ENCODE results near the gene GZMH. TPM values are rescaled to one million over a fixed set of nuclear protein-coding genes. Genes with fewer than 3 reads are reported as not detected.
A peak's percentile ranks its signal among the peaks of the same experiment; 100 is the strongest.

The GZMH gene
- total and polyA plus RNA-seq, 2 of the 8 experiments (the other 6 are each of a cell fraction or from before 2014, with no cell fraction given), result not detected

- Histone ChIP-seq H3K27ac (ENCODE audit: low read depth, low read length) (no peak within 1 kb of the TSS), H3K9me3 (ENCODE audit: insufficient read depth in 2 of 2, low read depth in 1 of 2, low read length in 1 of 2) (peaks cover 17 to 18% of the 10 kb centered on the region in 2 experiments; a peak in 2 of 4 replicates), H2AFZ (ENCODE audit: low read length) (no peak within 1 kb of the TSS), H2BK15ac (ENCODE audit: low read length) (0 out of 2 replicates have a peak within 1 kb of the TSS, but pooled peaks have one; percentile 18), H3K27me3 (replicated peaks in 1 of 4; ENCODE audit: control insufficient read depth in 3 of 4, extremely low read depth in 1 of 4, insufficient read depth in 3 of 4, low read length in 3 of 4) (no peaks in the 10 kb centered on the region), H3K18ac (ENCODE audit: extremely low read depth, low read length) (no peak within 1 kb of the TSS), H3K36me3 (ENCODE audit: control insufficient read depth in 2 of 4, insufficient read depth in 4 of 4, low read length in 3 of 4) (no peaks in the 10 kb centered on the region), H4K8ac (ENCODE audit: extremely low read depth, insufficient read depth, low read length) (no peak within 1 kb of the TSS), H3K79me1 (ENCODE audit: low read depth, low read length) (no peaks in the 10 kb centered on the region), H2BK5ac (ENCODE audit: low read depth, low read length) (no peak within 1 kb of the TSS), H4K91ac (replicated peaks; ENCODE audit: insufficient read length, low read length) (no peak within 1 kb of the TSS), H3K4ac (replicated peaks; ENCODE audit: insufficient read length, low read depth, low read length) (no peak within 1 kb of the TSS), H3K79me2 (ENCODE audit: control insufficient read depth in 1 of 2, insufficient read depth in 2 of 2, low read length in 2 of 2) (no peaks in the 10 kb centered on the region), H2BK120ac (replicated peaks; ENCODE audit: low read depth, low read length) (no peak within 1 kb of the TSS), H2BK12ac (ENCODE audit: low read depth, low read length) (no peak within 1 kb of the TSS), H3K4me2 (ENCODE audit: insufficient read depth in 1 of 2, low read depth in 2 of 2, low read length in 2 of 2) (no peak within 1 kb of the TSS), H2AK5ac (ENCODE audit: low read depth, low read length) (no peak within 1 kb of the TSS), H2BK20ac (ENCODE audit: low read length) (no peak within 1 kb of the TSS), H3K4me1 (replicated peaks in 1 of 4; ENCODE audit: control insufficient read depth in 3 of 4, insufficient read depth in 4 of 4, low read length in 3 of 4) (peaks cover 0 to 5% (median 0%) of the 10 kb centered on the region in 4 experiments; a peak in 1 of 7 replicates), H3K23ac (ENCODE audit: insufficient read length) (no peak within 1 kb of the TSS), H3K9ac (replicated peaks in 1 of 4; ENCODE audit: extremely low read depth in 1 of 4, low read depth in 3 of 4, low read length in 3 of 4) (no peak within 1 kb of the TSS), H3K4me3 (ENCODE audit: extremely low read depth in 1 of 4, insufficient read depth in 2 of 4, low read depth in 3 of 4, low read length in 4 of 4) (no peak within 1 kb of the TSS), H3K14ac (ENCODE audit: insufficient read length) (no peak within 1 kb of the TSS), H3K23me2 (ENCODE audit: low read depth, low read length) (no peaks in the 10 kb centered on the region; the same call in 1 of the 2 replicates), H4K20me1 (replicated peaks in 1 of 2; ENCODE audit: control insufficient read depth in 1 of 2, insufficient read depth in 2 of 2, low read length in 2 of 2) (no peaks in the 10 kb centered on the region), H3K56ac (replicated peaks; ENCODE audit: insufficient read length, low read depth, low read length) (no peak within 1 kb of the TSS), H4K5ac (ENCODE audit: insufficient read length, low read depth, low read length) (no peak within 1 kb of the TSS)
- ChIA-PET POLR2A (ENCODE audit: partially characterized antibody) (no interaction called here), CTCF (ENCODE audit: partially characterized antibody) (no interaction called here)
- WGBS, 2 experiments (ENCODE audit: extremely low coverage in 1 of 2, insufficient coverage in 1 of 2, insufficient read length in 1 of 2, insufficient replicate concordance in 2 of 2, low coverage in 1 of 2, low lambda C conversion rate in 2 of 2, missing lambda C conversion rate in 1 of 2), result 84% methylated on average over 3 of the region's 3 CpGs; no CpG with 5 or more reads in 1 of the 2 experiments
- FAIRE-seq (no peak), DNase-seq (ENCODE audit: low read depth in 1 of 2, low spot score in 2 of 2) (no peak)
- TF ChIP-seq ASH2L (IDR thresholded peaks at IDR 0.05; ENCODE audit: low read length), result no peak
- TF ChIP-seq GTF2F1 (IDR thresholded peaks at IDR 0.05; ENCODE audit: borderline replicate concordance, low read depth, low read length), result no peak
- TF ChIP-seq TEAD4 (IDR thresholded peaks at IDR 0.05; ENCODE audit: low read depth, low read length), result no peak
- TF ChIP-seq CTBP2 (IDR thresholded peaks at IDR 0.05; ENCODE audit: borderline replicate concordance, insufficient read depth, insufficient read length, low read length), result no peak
- TF ChIP-seq POLR2AphosphoS5 (IDR thresholded peaks at IDR 0.05; ENCODE audit: low read depth, low read length), result no peak
- no peak for TF ChIP-seq JUND (IDR thresholded peaks at IDR 0.05; ENCODE audit: low read length)
- no peak for TF ChIP-seq SUZ12 (IDR thresholded peaks at IDR 0.05; ENCODE audit: low read length)
- TF ChIP-seq RAD21 (IDR thresholded peaks at IDR 0.05 in 1 of 2, conservative IDR thresholded peaks at IDR 0.05 in 1 of 2; ENCODE audit: low read depth in 2 of 2, low read length in 2 of 2), result no peak
- TF ChIP-seq CREB1 (IDR thresholded peaks at IDR 0.05), result no peak
- no peak for TF ChIP-seq EGR1 (IDR thresholded peaks at IDR 0.05; ENCODE audit: borderline replicate concordance, low read depth, low read length)
These were observed 33.3 kb downstream of the GZMH start, which contains the start of gene CTSG for GRCh38 chr14:24576182-24576581. CTSG (minus strand) TSS chr14:24576250; CDS start chr14:24576223, 27 bp downstream.
